ENCODE results near the gene WDR1. TPM values are rescaled to one million over a fixed set of nuclear protein-coding genes. Genes with fewer than 3 reads are reported as not detected.

The WDR1 gene
- total RNA-seq, 1 experiment from 2014 or later = 258 TPM

GRCh38 chr4:10085386-10085785 lies 31.2 kb downstream of the WDR1 start:
- H3K36me3 ChIP-seq (ENCODE audit: low read depth) = 0 out of 2 replicates have a peak, but pooled peaks cover 4% of the 10 kb centered on the region
- no peaks in the 10 kb centered on the region for H3K9me2 ChIP-seq (ENCODE audit: insufficient read depth)
- ChIA-PET CTCF (no interaction called here), POLR2A (ENCODE audit: unreplicated experiment) (no interaction called here)
- H3K79me2 ChIP-seq (ENCODE audit: low read depth) = 0 out of 2 replicates have a peak, but pooled peaks cover 4% of the 10 kb centered on the region
- BruUV-seq (replicated peaks) = no TSS peak
- H3F3A ChIP-seq (ENCODE audit: insufficient read depth, low read depth) = no peaks in the 10 kb centered on the region
- intact Hi-C loops (cut with micrococcal nuclease; ENCODE audit: unreplicated experiment) = no loop called here
- no peak overlapping the region for H2AFZ ChIP-seq
- no peak for DNase-seq
- no peak overlapping the region for H3K4me3 ChIP-seq
- H3K4me1 ChIP-seq (replicated peaks; ENCODE audit: insufficient read depth) = no peaks in the 10 kb centered on the region
- TF ChIP-seq EZH2 (IDR thresholded peaks at IDR 0.05; ENCODE audit: low read depth) (no peak), CTCF (conservative IDR thresholded peaks at IDR 0.05) (no peak)
- no peaks in the 10 kb centered on the region for H3K27me3 ChIP-seq (ENCODE audit: insufficient read depth, low read depth)
- peaks cover 8% of the 10 kb centered on the region for H4K20me1 ChIP-seq (ENCODE audit: insufficient read depth)
- H3K9me3 ChIP-seq (ENCODE audit: insufficient read depth, low read depth) = no peaks in the 10 kb centered on the region
- no peak overlapping the region for H3K27ac ChIP-seq
- no peak overlapping the region for H3K4me2 ChIP-seq

GRCh38 chr4:10084651-10085358 lies 31.8 kb downstream of the WDR1 start:
- Histone ChIP-seq H3K4me3 (no peak overlapping the region), H4K20me1 (ENCODE audit: insufficient read depth) (peaks cover 8% of the 10 kb centered on the region), H3K9me3 (ENCODE audit: insufficient read depth, low read depth) (no peaks in the 10 kb centered on the region), H3K36me3 (ENCODE audit: low read depth) (0 out of 2 replicates have a peak, but pooled peaks cover 4% of the 10 kb centered on the region), H3K4me2 (no peak overlapping the region), H2AFZ (no peak overlapping the region), H3K79me2 (ENCODE audit: low read depth) (0 out of 2 replicates have a peak, but pooled peaks cover under 1% of the 10 kb centered on the region), H3F3A (ENCODE audit: insufficient read depth, low read depth) (no peaks in the 10 kb centered on the region), H3K4me1 (replicated peaks; ENCODE audit: insufficient read depth) (no peaks in the 10 kb centered on the region), H3K27ac (no peak overlapping the region), H3K27me3 (ENCODE audit: insufficient read depth, low read depth) (no peaks in the 10 kb centered on the region), H3K9me2 (ENCODE audit: insufficient read depth) (no peaks in the 10 kb centered on the region)
- POLR2A ChIA-PET (ENCODE audit: unreplicated experiment) = interaction anchor here (0.7 kb wide), 1 partner anchor 190 kb away, joined by 5 read pairs; no protein-coding TSS in a partner anchor
- CTCF ChIA-PET = no interaction called here
- no peak for DNase-seq
- no TSS peak for BruUV-seq (replicated peaks)
- TF ChIP-seq EZH2 (IDR thresholded peaks at IDR 0.05; ENCODE audit: low read depth) (no peak), CTCF (conservative IDR thresholded peaks at IDR 0.05) (no peak)
- intact Hi-C loops (cut with micrococcal nuclease; ENCODE audit: unreplicated experiment) = no loop called here

GRCh38 chr4:10083861-10084641 lies 32.5 kb downstream of the WDR1 start:
- Histone ChIP-seq H3K79me2 (ENCODE audit: low read depth) (no peaks in the 10 kb centered on the region), H3K36me3 (ENCODE audit: low read depth) (no peaks in the 10 kb centered on the region)
- CTCF ChIA-PET = interaction anchor here (0.5 kb wide), 1 partner anchor 22 kb away, joined by 3 read pairs; no protein-coding TSS in a partner anchor

More at GRCh38 chr4:10083861-10084641, 32.5 kb downstream of the WDR1 start:
- POLR2A ChIA-PET (ENCODE audit: unreplicated experiment) = interaction anchor here (0.7 kb wide), 1 partner anchor 190 kb away, joined by 5 read pairs; no protein-coding TSS in a partner anchor
- BruUV-seq (replicated peaks) = no TSS peak
- TF ChIP-seq CTCF (conservative IDR thresholded peaks at IDR 0.05) = no peak
- TF ChIP-seq EZH2 (IDR thresholded peaks at IDR 0.05; ENCODE audit: low read depth) = no peak
- H3K27me3 ChIP-seq (ENCODE audit: insufficient read depth, low read depth) = no peaks in the 10 kb centered on the region
- no peak overlapping the region for H3K4me3 ChIP-seq
- H4K20me1 ChIP-seq (ENCODE audit: insufficient read depth) = peaks cover 4% of the 10 kb centered on the region
- H3K4me1 ChIP-seq (replicated peaks; ENCODE audit: insufficient read depth) = no peaks in the 10 kb centered on the region
- intact Hi-C loops (cut with micrococcal nuclease; ENCODE audit: unreplicated experiment) = no loop called here
- no peaks in the 10 kb centered on the region for H3F3A ChIP-seq (ENCODE audit: insufficient read depth, low read depth)
- no peaks in the 10 kb centered on the region for H3K9me2 ChIP-seq (ENCODE audit: insufficient read depth)
- no peak overlapping the region for H3K27ac ChIP-seq
- no peak overlapping the region for H2AFZ ChIP-seq
- no peaks in the 10 kb centered on the region for H3K9me3 ChIP-seq (ENCODE audit: insufficient read depth, low read depth)
- H3K4me2 ChIP-seq = no peak overlapping the region
- no peak for DNase-seq

Data from PC-9 (cell line).